ENCODE data around the gene MYOM1.

DNA sequence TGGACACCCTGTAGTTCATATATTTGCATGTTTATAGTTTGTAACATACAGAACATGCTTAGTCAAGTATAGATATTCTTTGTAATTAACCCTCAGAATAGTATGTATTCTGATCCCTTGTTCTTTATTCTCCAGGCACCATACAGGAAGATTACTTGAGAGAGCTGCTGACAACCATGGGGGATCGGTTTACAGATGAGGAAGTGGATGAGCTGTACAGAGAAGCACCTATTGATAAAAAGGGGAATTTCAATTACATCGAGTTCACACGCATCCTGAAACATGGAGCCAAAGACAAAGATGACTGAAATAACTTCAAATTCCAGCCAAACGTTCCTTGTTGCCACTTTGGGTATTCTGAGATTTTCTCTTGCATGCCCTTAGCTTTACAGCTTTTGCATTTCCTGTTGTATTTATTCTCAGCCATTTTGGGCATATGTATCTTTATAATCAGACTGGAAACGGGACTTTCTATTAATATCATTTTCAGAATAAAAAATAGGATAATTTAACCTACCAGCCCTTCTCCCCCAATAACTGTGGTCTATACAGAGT lies 35.9 kb upstream of the MYOM1 start:
- TF ChIP-seq POLR2A (IDR thresholded peaks at IDR 0.05) = no peak
- TF ChIP-seq, protein P1, sequence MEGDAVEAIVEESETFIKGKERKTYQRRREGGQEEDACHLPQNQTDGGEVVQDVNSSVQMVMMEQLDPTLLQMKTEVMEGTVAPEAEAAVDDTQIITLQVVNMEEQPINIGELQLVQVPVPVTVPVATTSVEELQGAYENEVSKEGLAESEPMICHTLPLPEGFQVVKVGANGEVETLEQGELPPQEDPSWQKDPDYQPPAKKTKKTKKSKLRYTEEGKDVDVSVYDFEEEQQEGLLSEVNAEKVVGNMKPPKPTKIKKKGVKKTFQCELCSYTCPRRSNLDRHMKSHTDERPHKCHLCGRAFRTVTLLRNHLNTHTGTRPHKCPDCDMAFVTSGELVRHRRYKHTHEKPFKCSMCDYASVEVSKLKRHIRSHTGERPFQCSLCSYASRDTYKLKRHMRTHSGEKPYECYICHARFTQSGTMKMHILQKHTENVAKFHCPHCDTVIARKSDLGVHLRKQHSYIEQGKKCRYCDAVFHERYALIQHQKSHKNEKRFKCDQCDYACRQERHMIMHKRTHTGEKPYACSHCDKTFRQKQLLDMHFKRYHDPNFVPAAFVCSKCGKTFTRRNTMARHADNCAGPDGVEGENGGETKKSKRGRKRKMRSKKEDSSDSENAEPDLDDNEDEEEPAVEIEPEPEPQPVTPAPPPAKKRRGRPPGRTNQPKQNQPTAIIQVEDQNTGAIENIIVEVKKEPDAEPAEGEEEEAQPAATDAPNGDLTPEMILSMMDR (IDR thresholded peaks at IDR 0.05) = no peak
